AG20443 (cell line): ENCODE measurements around the gene REPS2.
"Not testable (repeated sequence)": the region's sequence is repeated elsewhere in the genome, so short reads cannot be mapped to it uniquely, and the experiment has no call there.

Experiments
- DNase-seq: peaks from one replicate; pipeline ENCODE4 v3.0.0; 2012; ENCODE audit warnings: low spot score, mixed read lengths

The REPS2 gene

DNA sequence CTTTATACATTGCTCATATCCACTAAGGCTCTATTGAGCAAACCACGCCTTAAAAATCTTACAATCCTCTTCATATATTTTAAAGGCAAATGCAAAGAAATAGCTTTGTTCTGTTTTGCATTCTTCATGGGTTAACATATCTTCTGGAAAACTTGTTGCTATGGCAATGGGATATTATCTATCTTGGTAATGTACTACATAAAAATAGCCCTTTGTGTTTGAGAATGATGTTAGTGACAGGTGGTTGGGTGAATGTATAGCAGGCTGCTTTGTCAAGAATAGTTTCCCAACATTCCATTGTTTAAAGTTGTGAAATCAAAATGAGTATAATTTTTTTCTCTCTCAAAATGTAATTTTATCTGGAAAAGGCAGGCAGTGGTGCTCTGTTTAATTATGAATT, 16.8 kb downstream of the REPS2 start:
- no peak for DNase-seq

GRCh38 chrX:16964976-16965375, 18.5 kb downstream of the REPS2 start:
- not testable (repeated sequence) for DNase-seq

DNA sequence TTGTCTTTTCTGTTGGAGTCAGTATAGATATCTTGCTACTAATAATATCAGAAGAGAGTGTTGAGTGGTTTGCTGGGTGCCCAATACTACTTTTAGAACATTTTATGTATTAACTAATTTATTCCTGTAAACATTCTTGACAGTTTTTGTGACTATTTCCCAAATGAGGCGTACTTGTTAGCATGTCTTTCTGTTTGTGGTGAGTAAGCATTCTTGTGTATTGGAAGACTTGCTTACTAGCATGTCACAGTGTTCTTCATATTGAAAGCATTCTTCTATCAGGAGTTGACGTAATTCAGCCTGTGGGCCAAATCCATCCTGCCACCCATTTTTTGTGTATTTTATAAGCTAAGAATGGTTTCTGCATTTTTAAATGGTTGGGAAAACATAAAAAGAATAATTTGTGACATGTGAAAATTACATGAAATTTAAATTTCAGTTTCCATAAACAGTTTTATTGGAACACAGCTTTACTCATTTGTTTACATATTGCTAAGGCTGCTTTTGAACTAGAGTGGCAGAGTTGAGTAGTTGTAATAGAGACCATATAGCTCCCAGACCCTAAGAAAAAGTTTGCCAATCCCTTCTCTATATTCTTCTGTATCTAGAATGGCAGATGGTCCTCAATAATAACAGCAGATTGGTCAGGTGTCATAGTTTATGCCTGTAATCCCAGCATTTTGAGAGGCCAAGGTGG, 20.4 kb downstream of the REPS2 start:
- no peak for DNase-seq

- DNase-seq = not testable (repeated sequence)
Measured at GRCh38 chrX:16968753-16969152, 22.3 kb downstream of the REPS2 start.

DNA sequence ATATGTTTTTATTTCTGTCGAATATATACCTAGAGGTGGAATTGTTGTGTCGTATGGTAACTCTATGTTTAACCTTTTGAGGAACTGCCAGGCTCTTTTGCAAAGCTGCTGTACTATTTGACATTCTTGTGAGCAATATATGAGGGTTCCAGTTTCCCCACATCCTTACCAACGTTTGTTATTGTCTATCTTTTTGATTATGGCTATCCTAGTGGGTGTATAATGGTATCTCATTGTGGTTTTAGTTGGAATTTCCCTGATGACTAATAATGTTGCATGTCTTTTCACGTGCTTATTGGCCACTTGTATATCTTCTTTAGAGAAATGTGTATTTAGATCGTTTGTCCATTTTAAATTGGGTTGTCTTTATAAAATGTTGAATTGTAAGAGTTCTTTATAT, 24.5 kb downstream of the REPS2 start:
- DNase-seq = no peak

GRCh38 chrX:16971694-16972093, 25.2 kb downstream of the REPS2 start:
- DNase-seq = no peak

DNA sequence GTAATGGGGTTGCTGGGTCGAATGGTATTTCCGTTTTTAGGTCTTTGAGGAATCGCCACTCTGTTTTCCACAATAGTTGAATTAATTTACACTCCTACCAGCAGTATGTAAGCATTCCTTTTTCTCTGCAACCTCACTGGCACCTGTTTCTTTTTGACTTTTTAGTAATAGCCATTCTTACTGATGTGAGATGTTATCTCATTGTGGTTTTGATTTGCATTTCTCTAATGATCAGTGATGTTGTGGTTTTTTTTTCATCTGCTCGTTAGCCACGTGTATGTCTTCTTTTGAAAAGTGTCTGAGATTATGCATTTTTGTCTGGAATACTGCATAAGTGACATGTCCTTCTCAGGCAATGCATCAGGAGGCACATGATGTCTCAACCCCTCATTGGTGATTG, 28.8 kb downstream of the REPS2 start:
- no peak for DNase-seq

GRCh38 chrX:16977771-16978170, 31.3 kb downstream of the REPS2 start:
- no peak for DNase-seq

DNA sequence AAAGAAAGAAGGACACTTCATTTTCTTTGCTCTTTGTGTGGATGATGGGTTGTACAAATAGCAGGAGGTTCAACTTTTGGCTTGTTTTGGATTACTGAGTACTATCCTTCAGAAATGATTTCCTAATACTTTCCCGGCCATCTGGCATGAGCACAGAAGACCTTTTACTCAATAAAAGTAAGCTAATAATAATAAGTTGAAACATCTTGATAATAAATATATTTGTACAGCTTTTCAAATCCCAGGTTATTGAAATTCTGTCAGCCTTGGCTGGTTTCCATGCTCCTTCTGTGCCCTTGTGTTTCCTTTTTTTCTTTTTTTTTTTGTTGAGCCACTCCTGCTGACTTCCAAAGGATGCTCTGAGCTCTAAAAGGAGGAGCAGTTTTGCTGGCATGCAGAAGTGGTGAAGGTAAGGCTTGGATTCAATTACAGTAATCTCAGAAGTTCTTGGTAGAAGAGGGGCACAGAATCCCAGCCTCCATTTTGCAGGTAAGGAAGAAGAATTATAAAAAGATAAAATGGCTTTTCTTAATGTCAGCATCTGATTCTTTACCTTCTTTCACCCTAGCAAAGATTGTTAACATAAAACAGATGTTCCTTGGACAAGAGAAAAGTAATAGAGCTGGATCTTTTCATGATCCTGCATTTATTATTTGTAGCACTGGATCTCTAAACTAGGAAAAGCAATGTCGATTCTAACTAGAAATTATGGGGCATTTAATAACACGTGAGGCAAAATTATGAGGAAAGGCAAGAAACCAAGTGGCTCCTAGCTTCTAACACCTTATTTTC, 31.9 kb downstream of the REPS2 start:
- DNase-seq = no peak

DNA sequence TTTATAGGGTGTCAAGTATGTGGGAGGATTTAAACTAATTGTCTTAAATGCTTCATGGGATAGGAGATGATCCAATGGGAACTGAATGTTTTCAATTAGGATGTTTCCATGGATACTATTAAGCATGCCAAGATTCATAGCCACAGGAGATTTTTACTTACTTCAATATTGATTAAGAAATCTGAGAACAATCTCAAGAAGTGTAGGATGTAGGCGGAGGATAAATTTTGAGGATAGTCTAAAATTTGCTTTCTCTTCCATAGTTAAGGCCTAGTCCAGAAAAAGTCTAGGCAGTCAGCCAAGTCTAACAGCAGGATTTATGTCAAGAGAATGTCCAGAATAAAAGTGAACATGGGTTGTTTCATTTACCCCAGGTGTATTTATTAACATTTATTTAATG, 32.8 kb downstream of the REPS2 start:
- DNase-seq = no peak

DNA sequence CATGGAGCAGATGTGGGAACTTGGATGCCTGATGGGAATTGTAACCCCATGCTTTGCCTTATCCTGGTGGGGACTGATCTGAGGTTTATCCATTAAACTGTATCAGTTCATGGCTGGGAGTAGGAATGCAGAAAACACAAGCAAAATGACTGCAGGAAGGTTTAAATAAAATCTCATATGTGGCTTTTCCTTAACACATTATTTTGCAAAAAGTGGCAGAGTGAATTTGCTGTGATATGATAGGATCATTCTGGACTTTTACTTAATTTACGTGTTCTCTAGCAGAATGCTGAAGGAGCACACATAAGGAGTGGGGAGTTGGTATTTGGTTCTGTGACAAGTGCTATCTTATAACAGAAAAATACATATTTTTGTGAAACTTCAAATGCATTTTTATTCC, 34.8 kb downstream of the REPS2 start:
- DNase-seq = no peak

DNA sequence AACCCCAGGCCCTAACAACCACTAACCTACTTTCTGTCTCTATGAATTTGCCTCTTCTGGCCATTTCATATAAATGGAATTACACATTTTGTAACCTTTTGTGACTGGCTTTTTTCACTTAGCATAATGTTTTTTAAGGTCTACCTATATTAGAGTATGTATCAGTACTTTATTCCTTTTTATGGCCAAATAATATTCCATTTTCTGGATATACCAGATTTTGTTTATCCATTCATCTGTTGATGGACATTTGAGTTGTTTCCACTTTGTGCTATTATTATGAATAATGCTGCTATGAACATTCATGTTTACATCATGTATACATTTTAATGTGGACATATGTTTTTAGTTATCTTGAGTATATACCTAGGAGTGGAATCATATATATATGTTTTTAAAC, 35.5 kb downstream of the REPS2 start:
- DNase-seq = no peak

- DNase-seq = no peak
Measured at GRCh38 chrX:16983051-16983450, 36.6 kb downstream of the REPS2 start.

GRCh38 chrX:16985286-16985685, 38.8 kb downstream of the REPS2 start:
- DNase-seq = no peak

GRCh38 chrX:16986169-16986568, 39.7 kb downstream of the REPS2 start:
- DNase-seq = no peak

- no peak for DNase-seq
Measured at GRCh38 chrX:16989750-16990149, 43.3 kb downstream of the REPS2 start.

GRCh38 chrX:16990839-16991238, 44.4 kb downstream of the REPS2 start:
- DNase-seq = no peak

DNA sequence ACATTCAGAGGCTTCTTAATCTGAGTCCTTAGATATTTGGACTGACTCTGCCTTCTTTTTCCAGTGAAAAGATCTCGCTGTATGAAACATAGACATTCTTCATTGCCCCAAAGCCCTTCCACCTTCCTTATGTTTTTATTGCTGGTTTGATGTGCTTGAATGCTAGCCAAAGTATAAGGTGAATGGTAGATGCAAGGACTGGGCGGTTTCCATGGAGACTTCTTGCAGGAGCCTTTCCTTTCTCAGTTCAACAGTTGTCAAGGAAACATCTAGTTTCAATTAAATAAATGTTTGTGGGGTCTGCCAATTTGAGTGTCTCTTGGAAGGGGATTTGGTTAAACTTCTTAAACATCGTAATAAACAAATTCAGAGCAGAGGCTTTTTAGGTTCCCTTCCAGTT, 46.0 kb downstream of the REPS2 start:
- DNase-seq = no peak

DNA sequence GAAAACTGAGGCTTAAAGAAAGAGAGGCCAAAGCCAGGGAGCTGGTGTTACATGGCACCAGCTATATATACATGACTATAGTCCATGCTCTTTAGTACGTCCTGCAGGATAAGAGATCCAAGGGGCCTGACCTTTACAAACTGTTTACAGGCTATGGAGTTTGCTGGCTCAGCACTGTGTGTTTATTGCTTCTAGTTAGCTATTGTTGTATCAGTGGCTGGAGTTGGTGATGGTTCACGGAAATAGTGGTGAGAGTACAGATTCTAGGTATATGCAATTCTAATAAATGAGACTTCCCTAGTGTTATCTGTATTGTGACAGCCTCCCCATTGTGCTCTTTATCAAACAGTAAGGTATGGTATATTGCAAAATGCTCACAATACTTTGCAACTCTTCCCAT, 46.5 kb downstream of the REPS2 start:
- DNase-seq = no peak

- DNase-seq = no peak
Measured at GRCh38 chrX:16993791-16994318, 47.4 kb downstream of the REPS2 start.

DNA sequence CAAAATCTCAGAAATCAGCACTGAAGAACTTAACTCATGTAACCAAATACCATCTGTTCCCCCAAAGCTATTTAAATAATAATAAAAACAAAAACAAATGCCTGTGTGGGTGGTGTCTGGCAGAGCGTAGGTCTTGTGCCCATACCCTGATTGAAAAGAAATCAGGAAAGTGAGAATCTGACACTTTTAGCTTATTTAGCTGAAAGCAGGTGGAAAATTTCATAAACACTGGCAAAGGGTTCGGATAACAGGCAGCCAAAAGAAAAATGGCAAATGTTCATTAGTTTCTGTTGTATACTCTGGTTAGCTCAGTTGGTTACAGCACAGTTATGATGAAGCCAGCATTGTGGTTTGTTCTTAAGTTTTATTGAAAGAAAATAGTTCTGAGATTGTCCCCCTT, 48.3 kb downstream of the REPS2 start:
- no peak for DNase-seq

- DNase-seq = no peak
Measured at GRCh38 chrX:16997313-16997712, 50.9 kb downstream of the REPS2 start.

DNA sequence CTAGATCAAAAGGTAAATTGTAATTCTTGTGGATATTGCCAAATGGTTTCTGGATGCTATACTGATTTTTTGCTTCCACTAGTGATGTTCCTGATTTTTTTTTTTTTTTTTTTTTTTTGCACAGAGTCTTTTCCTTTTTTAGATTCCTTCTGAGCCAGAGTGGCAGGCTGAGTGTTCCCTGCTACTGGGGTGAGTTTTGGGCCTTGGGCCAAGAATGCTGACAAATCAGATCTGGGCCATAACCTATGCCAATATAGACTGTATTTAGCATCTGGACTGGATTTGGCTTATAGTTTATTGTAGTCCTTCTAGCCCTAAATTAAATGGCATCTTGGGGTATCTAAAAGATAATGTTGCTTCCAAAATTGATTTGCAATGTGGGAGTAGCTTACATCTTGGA, 52.8 kb downstream of the REPS2 start:
- DNase-seq = no peak

- DNase-seq = no peak
Measured at GRCh38 chrX:17000751-17001150, 54.3 kb downstream of the REPS2 start.
